22Rv1 (cell line): ENCODE measurements around the gene ANKRD13A.
"Not testable (repeated sequence)": the region's sequence is repeated elsewhere in the genome, so short reads cannot be mapped to it uniquely, and the experiment has no call there.

Experiments used
- CTCF ChIP-seq: fragments of 450-650 bp; IDR thresholded peaks from 2 replicates; pipeline ENCODE4 v1.5.1; 2017; ENCODE audit warnings: mild to moderate bottlenecking
- ZFX ChIP-seq: fragments of 450-650 bp; IDR thresholded peaks from 2 replicates; pipeline ENCODE4 v1.6.1; 2017; ENCODE audit warnings: antibody characterized with exemption, borderline replicate concordance

- not testable (repeated sequence) for TF ChIP-seq CTCF, ZFX
Observed at GRCh38 chr12:110049666-110050065, 50.4 kb downstream of the ANKRD13A start.
